A549 (cell line): ENCODE measurements around the gene F5. TPM values are rescaled to one million over a fixed set of nuclear protein-coding genes. Genes with fewer than 3 reads are reported as not detected.
A peak's percentile ranks its signal among the peaks of the same experiment; 100 is the strongest.

Experiments used
- ATAC-seq, 2 experiments: fragments of 200-7000 bp in 1 of 2; fragments of >200 bp in 1 of 2; cut with Nextera tagmentation in 1 of 2; cut with Tn5 transposase in 1 of 2; 3 replicates each; pipeline versions ENCODE4 v1.8.0 to v1.9.1; 2018 to 2020; ENCODE audit warnings: mild to moderate bottlenecking in 1 of 2, moderate library complexity in 1 of 2
- CTCF ChIA-PET: fragments of 300-600 bp; sonication (Branson Sonifier 250); formaldehyde crosslinking; extraction: SDS; loops from one replicate; lab custom pipeline; 2021; ENCODE audit warnings: antibody characterized with exemption, inconsistent platforms; lab: Yijun Ruan, JAX
- POLR2A ChIA-PET: fragments of 350-600 bp; formaldehyde crosslinking; extraction: SDS; loops from one replicate; lab custom pipeline; 2021; ENCODE audit warnings: antibody characterized with exemption, inconsistent platforms; lab: Yijun Ruan, JAX
- DNase-seq, 2 experiments: peaks; one replicate each; pipeline versions ENCODE4 v3.0.0 to v3.0.0-alpha.2; 2011 to 2016; ENCODE audit warnings: low read depth in 1 of 2, low spot score in 1 of 2
- FAIRE-seq: peaks from 2 replicates; lab custom pipeline; 2011; peaks lifted over from hg19 to GRCh38; lab: Jason Lieb, UNC
- H3K27ac ChIP-seq, 2 experiments: fragments of >200 bp; sonication (Bioruptor Twin); formaldehyde crosslinking; 3 replicates each; pipeline ENCODE4 v1.5.1; 2016 to 2017
- H3K4me1 ChIP-seq: fragments of >200 bp; sonication (Bioruptor Twin); formaldehyde crosslinking; 3 replicates; pipeline ENCODE4 v1.6.1; 2016
- H3K4me2 ChIP-seq: fragments of >200 bp; sonication (Bioruptor Twin); formaldehyde crosslinking; 3 replicates; pipeline ENCODE4 v1.6.1; 2016
- H3K4me3 ChIP-seq: fragments of >200 bp; sonication (Bioruptor Twin); formaldehyde crosslinking; 3 replicates; pipeline ENCODE4 v1.5.1; 2016
- H3K9me3 ChIP-seq: fragments of >200 bp; sonication (Bioruptor Twin); formaldehyde crosslinking; 3 replicates; pipeline ENCODE4 v1.6.1; 2016
- CBX8 ChIP-seq: fragments of 200-600 bp; sonication (generic); IDR thresholded peaks from 2 replicates; pipeline ENCODE4 v1.6.1; 2016
- CHD2 ChIP-seq: fragments of 150-350 bp; IDR thresholded peaks from 2 replicates; pipeline ENCODE4 v1.6.1; 2014; ENCODE audit warnings: low read length; ENCODE audit not compliant: partially characterized antibody
- E2F6 ChIP-seq: IDR thresholded peaks from 2 replicates; pipeline ENCODE4 v1.6.1; 2012; ENCODE audit warnings: low read depth, borderline replicate concordance
- ELK1 ChIP-seq: fragments of 150-350 bp; IDR thresholded peaks from 2 replicates; pipeline ENCODE4 v1.6.1; 2014; ENCODE audit warnings: low read depth, mild to moderate bottlenecking, low read length
- FOSL2 ChIP-seq, 2 experiments: fragments of 450-650 bp in 1 of 2; fragments of >200 bp in 1 of 2; sonication (Bioruptor Twin) in 1 of 2; formaldehyde crosslinking; IDR thresholded peaks; 2 replicates each; pipeline versions ENCODE4 v1.5.0 to v1.6.1; 2016 to 2020; ENCODE audit warnings: mild to moderate bottlenecking in 1 of 2, moderate library complexity in 1 of 2
- FOXS1 ChIP-seq: fragments of 250-450 bp; sonication (Bioruptor Pico); IDR thresholded peaks from 2 replicates; pipeline ENCODE4 v1.5.0; 2020; ENCODE audit warnings: mild to moderate bottlenecking, moderate library complexity
- HDAC2 ChIP-seq: fragments of 200-600 bp; sonication (generic); IDR thresholded peaks from 2 replicates; pipeline ENCODE4 v1.6.1; 2016
- HEYL ChIP-seq: fragments of 250-450 bp; sonication (Bioruptor Pico); IDR thresholded peaks from 2 replicates; pipeline ENCODE4 v1.8.0; 2021; ENCODE audit warnings: mild to moderate bottlenecking, moderate library complexity
- HOXB13 ChIP-seq: fragments of 250-450 bp; sonication (Bioruptor Pico); IDR thresholded peaks from 2 replicates; pipeline ENCODE4 v1.5.0; 2020; ENCODE audit warnings: low read depth, mild to moderate bottlenecking, moderate library complexity
- JUN ChIP-seq, 2 experiments: fragments of >200 bp; sonication (Bioruptor Twin); formaldehyde crosslinking; IDR thresholded peaks; 2 replicates in 1 of 2; 3 replicates in 1 of 2; pipeline ENCODE4 v1.6.1; 2016 to 2017
- KDM1A ChIP-seq: fragments of 200-600 bp; sonication (generic); IDR thresholded peaks from 2 replicates; pipeline ENCODE4 v1.6.1; 2016; ENCODE audit warnings: low read depth, mild to moderate bottlenecking
- KDM5A ChIP-seq: fragments of 200-600 bp; sonication (generic); IDR thresholded peaks from 2 replicates; pipeline ENCODE4 v1.6.1; 2016; ENCODE audit warnings: antibody characterized with exemption, mild to moderate bottlenecking
- MAFK ChIP-seq: fragments of 450-650 bp; IDR thresholded peaks from 2 replicates; pipeline ENCODE4 v1.6.1; 2014; ENCODE audit not compliant: partially characterized antibody
- MYC ChIP-seq: IDR thresholded peaks from 2 replicates; pipeline ENCODE4 v1.6.1; 2012; ENCODE audit warnings: mild to moderate bottlenecking, inconsistent platforms, low read length, improper control_type of control experiment, borderline replicate concordance
- NPAS2 ChIP-seq: fragments of 250-450 bp; sonication (Bioruptor Pico); IDR thresholded peaks from 2 replicates; pipeline ENCODE4 v1.8.0; 2022; ENCODE audit warnings: mild to moderate bottlenecking, moderate library complexity, borderline replicate concordance
- NR3C1 ChIP-seq: fragments of >200 bp; sonication (Bioruptor Twin); formaldehyde crosslinking; IDR thresholded peaks from 3 replicates; pipeline ENCODE4 v1.6.1; 2017
- PHF8 ChIP-seq: fragments of 200-600 bp; sonication (generic); IDR thresholded peaks from 2 replicates; pipeline ENCODE4 v1.6.1; 2016; ENCODE audit warnings: low read depth, mild to moderate bottlenecking, antibody characterized with exemption, moderate library complexity, borderline replicate concordance
- POLR2AphosphoS2 ChIP-seq: conservative IDR thresholded peaks from 2 replicates; pipeline ENCODE4 v1.6.1; 2012; ENCODE audit warnings: low read length, improper control_type of control experiment, inconsistent platforms
- REST ChIP-seq: fragments of 200-600 bp; sonication (generic); IDR thresholded peaks from 2 replicates; pipeline ENCODE4 v1.6.1; 2016; ENCODE audit warnings: antibody characterized with exemption, mild to moderate bottlenecking, moderate library complexity
- RFX5 ChIP-seq: fragments of 450-650 bp; IDR thresholded peaks from 2 replicates; pipeline ENCODE4 v1.7.1; 2014; ENCODE audit warnings: antibody characterized with exemption, mild to moderate bottlenecking, moderate library complexity
- TP53 ChIP-seq: fragments of 250-450 bp; sonication (Bioruptor Pico); IDR thresholded peaks from 2 replicates; pipeline ENCODE4 v1.5.0; 2021; ENCODE audit warnings: mild to moderate bottlenecking, moderate library complexity
- WGBS: methylation state at CpG from one replicate; pipeline ENCODE4 v1.1.6; 2017; ENCODE audit errors: missing lambda C conversion rate; 5-methylcytosine and 5-hydroxymethylcytosine counted together
- polyA plus RNA-seq, 4 experiments: library from polyadenylated mRNA; depleted of rRNA in 3 of 4; stranded (reverse); fragments of >200 nt; fragmentation: RNase III in 1 of 4; extraction: RNeasy Plus Mini Kit Qiagen cat#74134 plus additional on column Dnase treatment in 1 of 4; gene quantifications; 2 replicates in 3 of 4; 3 replicates in 1 of 4; pipeline ENCODE4 v1.2.3, GENCODE V29; 2011 to 2017
- TF ChIP-seq, protein P1 (sequence below): fragments of >200 bp; sonication (Bioruptor Twin); formaldehyde crosslinking; IDR thresholded peaks from 2 replicates; pipeline ENCODE4 v1.6.1; 2016

The F5 gene
- polyA plus RNA-seq, 2 of the 4 experiments (the other 2 are of a cell fraction), result 0.04 to 0.36 TPM

DNA sequence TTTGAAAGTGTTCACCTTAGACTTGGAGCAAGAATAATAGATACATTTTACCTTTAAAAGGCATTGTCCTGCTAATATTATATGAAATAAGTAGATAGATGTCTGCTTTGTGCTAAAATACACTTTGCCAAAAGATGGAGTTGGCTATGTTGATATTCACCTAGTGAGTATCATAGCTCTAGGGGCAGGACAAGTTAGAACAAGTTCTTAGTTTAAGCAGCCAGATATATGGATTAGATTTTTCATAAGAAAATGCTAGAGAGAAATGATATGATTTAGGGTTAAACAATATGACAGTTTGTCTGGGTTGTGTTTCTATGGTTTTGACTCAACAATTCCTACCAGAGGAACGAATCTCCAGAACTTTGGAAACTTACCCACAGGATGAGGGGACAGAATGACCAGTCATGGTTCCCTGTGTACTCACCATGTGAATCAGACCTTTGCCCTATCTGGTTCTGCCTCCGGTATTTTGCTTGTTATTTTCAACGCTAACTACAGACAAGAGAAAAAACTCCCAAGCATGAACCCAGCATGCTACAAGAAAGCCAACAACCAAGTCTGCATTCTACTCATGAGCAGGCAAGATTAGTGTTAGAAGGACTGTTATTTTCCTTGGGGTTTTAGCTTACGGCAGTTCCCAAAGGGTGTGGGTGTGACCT is 1.7 kb downstream of the F5 start:
- DNase-seq (peak in 1 of 2 experiments; percentile 9), FAIRE-seq (no peak), ATAC-seq (no peak)
- Histone ChIP-seq H3K27ac (no peak overlapping the region), H3K4me2 (peak overlapping the region; percentile 25; the same call in 1 of the 3 replicates), H3K4me3 (no peak overlapping the region), H3K9me3 (no peaks in the 10 kb centered on the region), H3K4me1 (no peaks in the 10 kb centered on the region; the same call in 2 of the 3 replicates)
- WGBS, result 35% methylated on average over 4 of the region's 4 CpGs
- POLR2A ChIA-PET, result no interaction called here
- TF ChIP-seq TP53 (CRISPR knock-in tag), result no peak
- CTCF ChIA-PET, result interaction anchor here (1.4 kb wide), 1 partner anchor 127 kb away, joined by 3 read pairs; no protein-coding TSS in a partner anchor

DNA sequence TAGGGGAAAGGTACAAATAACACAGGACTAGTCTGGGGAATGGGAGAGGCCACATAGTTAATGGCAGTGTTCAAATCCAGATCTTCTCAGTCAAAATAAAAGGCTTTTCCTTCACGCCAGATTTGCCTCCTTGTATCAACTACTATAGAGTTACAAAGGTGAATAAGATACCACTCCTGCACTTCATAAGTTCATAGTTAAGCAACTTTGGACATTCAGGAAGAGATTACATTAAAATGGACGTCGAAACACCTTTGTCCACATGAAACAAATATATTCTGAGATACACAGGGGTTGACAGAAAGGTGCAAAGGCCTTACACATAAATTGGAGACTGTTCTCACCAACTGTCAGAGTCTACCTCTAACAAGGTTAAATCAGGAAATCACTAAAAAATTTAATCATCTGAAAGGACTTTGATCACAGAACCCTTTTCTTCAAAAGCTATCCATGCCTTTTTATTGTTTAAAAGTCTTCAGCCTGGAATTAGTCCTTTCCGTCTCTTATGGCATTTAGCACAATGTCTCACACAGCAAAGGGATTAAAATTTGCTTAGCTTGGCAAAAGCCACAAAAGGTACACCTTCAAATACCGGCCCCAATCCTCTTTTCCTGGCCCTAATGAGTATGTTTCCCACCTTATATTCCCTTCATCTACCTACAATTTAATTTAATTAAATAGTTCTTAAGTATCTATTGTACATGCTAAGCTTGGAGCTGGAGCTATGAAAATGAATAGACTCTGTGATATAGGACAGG is 8.1 kb downstream of the F5 start:
- POLR2A ChIA-PET, result no interaction called here
- ATAC-seq, result no peak
- TF ChIP-seq PHF8, result no peak
- TF ChIP-seq MAFK, result peak; percentile 50

GRCh38 chr1:169576935-169577331 is 9.3 kb downstream of the F5 start:
- 70% methylated on average over 1 of the region's 1 CpG for WGBS
- FAIRE-seq (no peak), DNase-seq (no peak), ATAC-seq (no peak)
- ChIA-PET CTCF (interaction anchor here (0.6 to 1.4 kb wide), 3 partner anchors 8 to 25 kb away, joined by 3 to 4 read pairs (median 3); no protein-coding TSS in a partner anchor), POLR2A (no interaction called here)
- TF ChIP-seq FOXS1 (CRISPR knock-in tag) (no peak), CBX8 (no peak), CHD2 (no peak), RFX5 (no peak), KDM1A (no peak), HEYL (no peak), TP53 (CRISPR knock-in tag) (no peak), KDM5A (no peak), HDAC2 (no peak), NR3C1 (no peak), JUN (IDR thresholded peaks at IDR 0.05) (no peak), MYC (no peak), FOSL2 (IDR thresholded peaks at IDR 0.05) (no peak), FOSL2 (CRISPR knock-in tag; IDR thresholded peaks at IDR 0.05) (no peak), POLR2AphosphoS2 (no peak), REST (no peak), NPAS2 (CRISPR knock-in tag) (no peak), ELK1 (no peak), HOXB13 (no peak), E2F6 (no peak)
- TF ChIP-seq, protein P1, sequence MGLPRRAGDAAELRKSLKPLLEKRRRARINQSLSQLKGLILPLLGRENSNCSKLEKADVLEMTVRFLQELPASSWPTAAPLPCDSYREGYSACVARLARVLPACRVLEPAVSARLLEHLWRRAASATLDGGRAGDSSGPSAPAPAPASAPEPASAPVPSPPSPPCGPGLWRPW, result no peak
- Histone ChIP-seq H3K4me1 (peaks cover 8% of the 10 kb centered on the region; the same call in 1 of the 3 replicates), H3K27ac (no peak overlapping the region), H3K4me2 (no peak overlapping the region), H3K4me3 (no peak overlapping the region), H3K9me3 (no peaks in the 10 kb centered on the region)

More for the DNA sequence above, 8.1 kb downstream of the F5 start:
- WGBS, result 31% methylated on average over 5 of the region's 5 CpGs
- Histone ChIP-seq H3K4me1 (no peaks in the 10 kb centered on the region), H3K4me2 (no peak overlapping the region), H3K27ac (no peak overlapping the region), H3K9me3 (no peaks in the 10 kb centered on the region), H3K4me3 (no peak overlapping the region)
- DNase-seq (no peak), FAIRE-seq (no peak)
- CTCF ChIA-PET, result interaction anchor here (1.1 to 1.7 kb wide), 2 partner anchors 28 to 32 kb away, joined by 3 to 4 read pairs; no protein-coding TSS in a partner anchor
